Measurements from ENCODE around the gene CHRNB1. TPM values are rescaled to one million over a fixed set of nuclear protein-coding genes. Genes with fewer than 3 reads are reported as not detected.

The CHRNB1 gene
- total and polyA plus RNA-seq, 2 donors (not counting 1 experiment from before 2014, with no cell fraction given) = 6.2 to 7.2 TPM

GRCh38 chr17:7445619-7445968 lies 733 bp downstream of the CHRNB1 start:
- peaks cover 69% of the 10 kb centered on the region for H3K27me3 Mint-ChIP-seq
- TF ChIP-seq EZH2 (IDR thresholded peaks at IDR 0.05; ENCODE audit: borderline replicate concordance, insufficient read depth, low read depth, low read length, poor library complexity, severe bottlenecking) = no peak
- TF ChIP-seq, protein P1, sequence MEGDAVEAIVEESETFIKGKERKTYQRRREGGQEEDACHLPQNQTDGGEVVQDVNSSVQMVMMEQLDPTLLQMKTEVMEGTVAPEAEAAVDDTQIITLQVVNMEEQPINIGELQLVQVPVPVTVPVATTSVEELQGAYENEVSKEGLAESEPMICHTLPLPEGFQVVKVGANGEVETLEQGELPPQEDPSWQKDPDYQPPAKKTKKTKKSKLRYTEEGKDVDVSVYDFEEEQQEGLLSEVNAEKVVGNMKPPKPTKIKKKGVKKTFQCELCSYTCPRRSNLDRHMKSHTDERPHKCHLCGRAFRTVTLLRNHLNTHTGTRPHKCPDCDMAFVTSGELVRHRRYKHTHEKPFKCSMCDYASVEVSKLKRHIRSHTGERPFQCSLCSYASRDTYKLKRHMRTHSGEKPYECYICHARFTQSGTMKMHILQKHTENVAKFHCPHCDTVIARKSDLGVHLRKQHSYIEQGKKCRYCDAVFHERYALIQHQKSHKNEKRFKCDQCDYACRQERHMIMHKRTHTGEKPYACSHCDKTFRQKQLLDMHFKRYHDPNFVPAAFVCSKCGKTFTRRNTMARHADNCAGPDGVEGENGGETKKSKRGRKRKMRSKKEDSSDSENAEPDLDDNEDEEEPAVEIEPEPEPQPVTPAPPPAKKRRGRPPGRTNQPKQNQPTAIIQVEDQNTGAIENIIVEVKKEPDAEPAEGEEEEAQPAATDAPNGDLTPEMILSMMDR (IDR thresholded peaks at IDR 0.05) = no peak
- ChIA-PET CTCF (interaction anchor here (0.6 to 3.8 kb wide), 6 partner anchors 9 to 115 kb away, joined by 3 to 17 read pairs (median 4); partner anchors contain the start of genes SENP3 and TMEM102), POLR2A (interaction anchor here (0.6 to 0.9 kb wide), 3 partner anchors 9 to 366 kb away, joined by 3 to 4 read pairs (median 3); partner anchors contain the start of gene CLEC10A)
- H3K36me3 ChIP-seq (replicated peaks in 1 of 2; ENCODE audit: control extremely low read depth in 1 of 2, control insufficient read depth in 1 of 2, extremely low read depth in 1 of 2, insufficient read depth in 2 of 2, low read length in 1 of 2) = no peaks in the 10 kb centered on the region
- H3K9me3 Mint-ChIP-seq (ENCODE audit: insufficient read depth) = no peaks in the 10 kb centered on the region
- peak overlapping the region; percentile 84 for H3K4me3 Mint-ChIP-seq
- peak overlapping the region; percentile 15 for H3K27ac Mint-ChIP-seq
- H3K4me2 ChIP-seq (replicated peaks; ENCODE audit: low read depth, low read length, poor library complexity, severe bottlenecking) = peak overlapping the region; percentile 87
- peaks cover 2% of the 10 kb centered on the region for H4K20me1 ChIP-seq (ENCODE audit: control insufficient read depth, insufficient read depth, low read length, poor library complexity, severe bottlenecking)
- WGBS (ENCODE audit: insufficient coverage) = 6% methylated on average over 14 of the region's 16 CpGs
- DNase-seq (peak; percentile 53), ATAC-seq (ENCODE audit: low read depth) (peak; percentile 59)
- H3K9ac ChIP-seq (ENCODE audit: low read length) = peak overlapping the region; percentile 53
- peak overlapping the region; percentile 47 for H2AFZ ChIP-seq (ENCODE audit: insufficient read depth, low read depth, low read length, poor library complexity, severe bottlenecking)
- H3K9me3 ChIP-seq (ENCODE audit: control extremely low read depth in 1 of 3, control insufficient read depth in 2 of 3, insufficient read depth in 1 of 3, low read length in 2 of 3) = peaks cover 0 to 22% (median 0%) of the 10 kb centered on the region in 3 donors
- peak overlapping the region in 3 of 5 experiments; percentile 41 to 53 (median 44) for H3K4me3 ChIP-seq (ENCODE audit: control extremely low read depth in 1 of 5, extremely low read depth in 1 of 5, insufficient read depth in 1 of 5, low read depth in 2 of 5, low read length in 4 of 5)
- H3K79me2 ChIP-seq (ENCODE audit: control insufficient read depth, insufficient read depth, low read length) = no peaks in the 10 kb centered on the region
- H3K27me3 ChIP-seq (replicated peaks in 1 of 4; ENCODE audit: control extremely low read depth in 1 of 4, control insufficient read depth in 3 of 4, insufficient read depth in 4 of 4, low read length in 3 of 4) = peaks cover 0 to 71% (median 48%) of the 10 kb centered on the region in 4 experiments
- H3K4me1 Mint-ChIP-seq = peaks cover 23% of the 10 kb centered on the region
- intact Hi-C loops (cut with micrococcal nuclease) = no loop called here
- H3K4me1 ChIP-seq (ENCODE audit: control insufficient read depth in 2 of 2, insufficient read depth in 2 of 2, low read length in 2 of 2) = peaks cover 27 to 34% of the 10 kb centered on the region in 2 donors
- H3K27ac ChIP-seq (ENCODE audit: low read length in 2 of 2) = no peak overlapping the region

DNA sequence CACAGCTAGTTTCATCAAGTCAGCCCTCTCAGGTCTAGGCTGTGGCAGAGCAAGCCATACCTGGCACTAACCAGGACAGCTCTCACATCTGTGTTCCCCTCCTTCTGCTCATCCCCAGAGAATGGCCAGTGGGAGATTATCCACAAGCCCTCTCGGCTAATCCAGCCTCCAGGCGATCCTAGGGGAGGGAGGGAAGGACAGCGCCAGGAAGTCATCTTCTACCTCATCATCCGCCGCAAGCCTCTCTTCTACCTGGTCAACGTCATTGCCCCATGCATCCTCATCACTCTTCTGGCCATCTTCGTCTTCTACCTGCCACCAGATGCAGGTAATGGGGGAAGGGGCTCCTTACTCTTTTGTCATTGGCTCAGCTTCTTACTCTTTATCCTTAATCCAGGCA lies 3.6 kb downstream of the CHRNB1 start:
- Mint-ChIP-seq H3K9me3 (ENCODE audit: insufficient read depth) (no peaks in the 10 kb centered on the region), H3K4me3 (no peak overlapping the region), H3K27ac (no peak overlapping the region), H3K4me1 (peaks cover 22% of the 10 kb centered on the region), H3K27me3 (peaks cover 43% of the 10 kb centered on the region)
- WGBS (ENCODE audit: insufficient coverage) = no CpG with 5 or more reads among the region's 7 CpGs
- Histone ChIP-seq H3K27me3 (replicated peaks in 1 of 4; ENCODE audit: control extremely low read depth in 1 of 4, control insufficient read depth in 3 of 4, insufficient read depth in 4 of 4, low read length in 3 of 4) (peaks cover 0 to 43% (median 35%) of the 10 kb centered on the region in 4 experiments), H4K20me1 (ENCODE audit: control insufficient read depth, insufficient read depth, low read length, poor library complexity, severe bottlenecking) (no peaks in the 10 kb centered on the region), H3K9ac (ENCODE audit: low read length) (no peak overlapping the region), H3K9me3 (ENCODE audit: control extremely low read depth in 1 of 3, control insufficient read depth in 2 of 3, insufficient read depth in 1 of 3, low read length in 2 of 3) (peaks cover 0 to 15% (median 0%) of the 10 kb centered on the region in 3 donors), H3K36me3 (replicated peaks in 1 of 2; ENCODE audit: control extremely low read depth in 1 of 2, control insufficient read depth in 1 of 2, extremely low read depth in 1 of 2, insufficient read depth in 2 of 2, low read length in 1 of 2) (no peaks in the 10 kb centered on the region), H3K4me1 (ENCODE audit: control insufficient read depth in 2 of 2, insufficient read depth in 2 of 2, low read length in 2 of 2) (peaks cover 23 to 27% of the 10 kb centered on the region in 2 donors), H2AFZ (ENCODE audit: insufficient read depth, low read depth, low read length, poor library complexity, severe bottlenecking) (no peak overlapping the region), H3K27ac (ENCODE audit: low read length in 2 of 2) (no peak overlapping the region), H3K4me2 (replicated peaks; ENCODE audit: low read depth, low read length, poor library complexity, severe bottlenecking) (no peak overlapping the region), H3K79me2 (ENCODE audit: control insufficient read depth, insufficient read depth, low read length) (no peaks in the 10 kb centered on the region), H3K4me3 (ENCODE audit: control extremely low read depth in 1 of 5, extremely low read depth in 1 of 5, insufficient read depth in 1 of 5, low read depth in 2 of 5, low read length in 4 of 5) (no peak overlapping the region)
- DNase-seq (no peak), ATAC-seq (ENCODE audit: low read depth) (no peak)
- ChIA-PET POLR2A (no interaction called here), CTCF (interaction anchor here (0.6 to 0.7 kb wide), 2 partner anchors 77 to 214 kb away, joined by 3 read pairs; partner anchors contain the start of gene DVL2)
- TF ChIP-seq, protein P1 (IDR thresholded peaks at IDR 0.05) = no peak
- TF ChIP-seq EZH2 (IDR thresholded peaks at IDR 0.05; ENCODE audit: borderline replicate concordance, insufficient read depth, low read depth, low read length, poor library complexity, severe bottlenecking) = no peak
- intact Hi-C loops (cut with micrococcal nuclease) = no loop called here
